Mesenchymal stem cell (in vitro differentiated cells and primary cell): ENCODE measurements around the gene COX19.

Experiments used
- DNase-seq: peaks from one replicate; pipeline ENCODE4 v3.0.0-alpha.2; 2013
- H2AFZ ChIP-seq: one replicate; pipeline ENCODE4 v1.6.1; 2013; ENCODE audit warnings: low read depth, mild to moderate bottlenecking, control low read depth, inconsistent platforms, low read length, moderate library complexity
- H2AK5ac ChIP-seq: 2 replicates; pipeline ENCODE4 v1.6.1; 2013; ENCODE audit warnings: low read length, moderate library complexity, mild to moderate bottlenecking, inconsistent platforms; ENCODE audit not compliant: severe bottlenecking
- H2BK120ac ChIP-seq: one replicate; pipeline ENCODE4 v1.6.1; 2013; ENCODE audit warnings: low read depth, mild to moderate bottlenecking, inconsistent platforms, low read length, moderate library complexity
- H2BK12ac ChIP-seq, 2 experiments: one replicate each; pipeline ENCODE4 v1.6.1; 2013; ENCODE audit warnings: inconsistent platforms in 2 of 2, low read length in 2 of 2, mild to moderate bottlenecking in 2 of 2, moderate library complexity in 2 of 2, control low read depth in 1 of 2
- H2BK15ac ChIP-seq: one replicate; pipeline ENCODE4 v1.6.1; 2013; ENCODE audit warnings: mild to moderate bottlenecking, low read depth, inconsistent platforms; ENCODE audit not compliant: poor library complexity, severe bottlenecking
- H2BK5ac ChIP-seq: 2 replicates; pipeline ENCODE4 v1.6.1; 2013; ENCODE audit warnings: low read depth, mild to moderate bottlenecking, low read length, control low read depth, inconsistent platforms; ENCODE audit not compliant: poor library complexity, severe bottlenecking
- H3K14ac ChIP-seq, 2 experiments: one replicate each; pipeline ENCODE4 v1.6.1; 2013; ENCODE audit warnings: inconsistent platforms in 2 of 2, low read length in 2 of 2, control low read depth in 1 of 2, mild to moderate bottlenecking in 1 of 2, moderate library complexity in 1 of 2
- H3K18ac ChIP-seq, 2 experiments: one replicate each; pipeline ENCODE4 v1.6.1; 2013; ENCODE audit warnings: inconsistent platforms in 2 of 2, low read length in 2 of 2, control low read depth in 1 of 2, low read depth in 1 of 2, mild to moderate bottlenecking in 1 of 2
- H3K23ac ChIP-seq, 2 experiments: one replicate each; pipeline ENCODE4 v1.6.1; 2013; ENCODE audit warnings: inconsistent platforms in 2 of 2, low read length in 2 of 2, mild to moderate bottlenecking in 2 of 2, moderate library complexity in 2 of 2, control low read depth in 1 of 2
- H3K27ac ChIP-seq: 2 replicates; pipeline ENCODE4 v1.5.1; 2013; ENCODE audit warnings: mild to moderate bottlenecking, moderate library complexity, low read length, control low read depth, inconsistent platforms; ENCODE audit not compliant: poor library complexity, severe bottlenecking
- H3K27me3 ChIP-seq, 2 experiments: 2 replicates each; pipeline versions ENCODE4 v1.6.1 to v1.7.0; 2013; ENCODE audit warnings: low read length in 2 of 2, mild to moderate bottlenecking in 2 of 2, moderate library complexity in 2 of 2, control low read depth in 1 of 2, inconsistent platforms in 1 of 2; ENCODE audit not compliant: control insufficient read depth in 1 of 2, insufficient read depth in 1 of 2
- H3K36me3 ChIP-seq, 2 experiments: 2 replicates each; pipeline versions ENCODE4 v1.6.1 to v1.7.0; 2013; ENCODE audit warnings: low read length in 2 of 2, control low read depth in 1 of 2, inconsistent platforms in 1 of 2, low read depth in 1 of 2, mild to moderate bottlenecking in 1 of 2; ENCODE audit not compliant: insufficient read depth in 2 of 2, control insufficient read depth in 1 of 2
- H3K4ac ChIP-seq, 2 experiments: one replicate each; pipeline ENCODE4 v1.6.1; 2013; ENCODE audit warnings: inconsistent platforms in 2 of 2, low read length in 2 of 2, mild to moderate bottlenecking in 2 of 2, moderate library complexity in 2 of 2, control low read depth in 1 of 2, low read depth in 1 of 2
- H3K4me1 ChIP-seq: 2 replicates; pipeline ENCODE4 v1.6.1; 2013; ENCODE audit warnings: low read depth, low read length, control low read depth; ENCODE audit not compliant: control insufficient read depth, insufficient read depth
- H3K4me2 ChIP-seq: 2 replicates; pipeline ENCODE4 v1.6.1; 2013; ENCODE audit warnings: low read length, mild to moderate bottlenecking, inconsistent platforms; ENCODE audit not compliant: poor library complexity, severe bottlenecking
- H3K4me3 ChIP-seq, 2 experiments: 2 replicates each; pipeline versions ENCODE4 v1.5.1 to v1.7.0; 2013; ENCODE audit warnings: low read length in 2 of 2, mild to moderate bottlenecking in 2 of 2, control low read depth in 1 of 2, low read depth in 1 of 2; ENCODE audit not compliant: insufficient read depth in 1 of 2
- H3K79me1 ChIP-seq: replicated peaks from 2 replicates; pipeline ENCODE4 v1.6.1; 2013; ENCODE audit warnings: mild to moderate bottlenecking, control low read depth, low read length, inconsistent platforms; ENCODE audit not compliant: poor library complexity, severe bottlenecking
- H3K9ac ChIP-seq: 2 replicates; pipeline ENCODE4 v1.7.0; 2013; ENCODE audit warnings: mild to moderate bottlenecking, low read length, moderate library complexity
- H3K9me3 ChIP-seq: 2 replicates; pipeline ENCODE4 v1.7.0; 2013; ENCODE audit warnings: mild to moderate bottlenecking, low read length; ENCODE audit not compliant: control insufficient read depth
- H4K8ac ChIP-seq: one replicate; pipeline ENCODE4 v1.6.1; 2013; ENCODE audit warnings: inconsistent platforms, mild to moderate bottlenecking, low read length, moderate library complexity
- H4K91ac ChIP-seq: one replicate; pipeline ENCODE4 v1.6.1; 2013; ENCODE audit warnings: mild to moderate bottlenecking, low read length, inconsistent platforms
- WGBS: methylation state at CpG from one replicate; pipeline ENCODE4 v1.1.7; 2013; ENCODE audit warnings: mixed read lengths; 5-methylcytosine and 5-hydroxymethylcytosine counted together

COX19 gene

DNA sequence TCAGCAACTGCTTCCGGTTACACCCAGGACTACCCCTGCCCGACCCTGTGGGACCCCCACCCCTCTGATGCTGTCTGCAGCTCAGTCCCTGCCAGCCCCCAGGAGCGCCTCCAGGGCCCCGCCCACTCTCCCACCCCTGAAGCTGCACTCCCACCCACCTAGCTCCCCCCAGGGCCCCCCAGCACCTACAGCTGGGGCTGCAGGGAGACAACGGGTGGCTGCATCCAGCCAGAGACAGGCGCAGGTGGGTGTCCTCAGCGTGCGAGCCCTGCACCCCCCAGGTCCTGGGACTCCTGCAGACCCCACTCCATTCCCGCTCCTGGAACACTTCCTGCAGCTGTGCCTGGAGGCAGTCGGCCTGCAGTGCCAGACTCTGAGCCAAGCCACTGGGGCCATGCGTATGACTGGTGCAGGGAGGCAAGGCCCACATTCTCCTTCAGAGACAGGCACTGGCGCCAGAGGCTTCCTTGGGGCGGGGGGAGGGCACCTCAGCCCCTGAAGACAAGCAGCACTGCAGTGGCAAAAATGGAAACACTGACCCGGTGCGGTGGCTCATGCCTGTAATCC, 13.7 kb upstream of the COX19 start:
- H3K27ac ChIP-seq = no peak overlapping the region
- H3K4me3 ChIP-seq = peak overlapping the region in 1 of 2 experiments; percentile 20
- H3K36me3 ChIP-seq = no peaks in the 10 kb centered on the region
- no peaks in the 10 kb centered on the region for H3K79me1 ChIP-seq
- peak overlapping the region; percentile 52 for H4K91ac ChIP-seq
- no peak overlapping the region for H2BK5ac ChIP-seq
- peak overlapping the region; percentile 56 for H3K4me2 ChIP-seq
- no peak overlapping the region for H2AK5ac ChIP-seq
- no peak overlapping the region for H3K23ac ChIP-seq
- H4K8ac ChIP-seq = no peak overlapping the region
- H3K4me1 ChIP-seq = peaks cover 50% of the 10 kb centered on the region
- no peak for DNase-seq
- peak overlapping the region; percentile 54 for H2BK120ac ChIP-seq
- no peak overlapping the region for H2BK15ac ChIP-seq
- no peak overlapping the region for H3K4ac ChIP-seq
- H2BK12ac ChIP-seq = no peak overlapping the region
- no peaks in the 10 kb centered on the region for H3K9me3 ChIP-seq
- peaks cover 0 to 55% of the 10 kb centered on the region in 2 experiments for H3K27me3 ChIP-seq
- 78% methylated on average over 15 of the region's 15 CpGs for WGBS
- H3K9ac ChIP-seq = no peak overlapping the region
- no peak overlapping the region for H3K14ac ChIP-seq
- H2AFZ ChIP-seq = no peak overlapping the region
- H3K18ac ChIP-seq = no peak overlapping the region

DNA sequence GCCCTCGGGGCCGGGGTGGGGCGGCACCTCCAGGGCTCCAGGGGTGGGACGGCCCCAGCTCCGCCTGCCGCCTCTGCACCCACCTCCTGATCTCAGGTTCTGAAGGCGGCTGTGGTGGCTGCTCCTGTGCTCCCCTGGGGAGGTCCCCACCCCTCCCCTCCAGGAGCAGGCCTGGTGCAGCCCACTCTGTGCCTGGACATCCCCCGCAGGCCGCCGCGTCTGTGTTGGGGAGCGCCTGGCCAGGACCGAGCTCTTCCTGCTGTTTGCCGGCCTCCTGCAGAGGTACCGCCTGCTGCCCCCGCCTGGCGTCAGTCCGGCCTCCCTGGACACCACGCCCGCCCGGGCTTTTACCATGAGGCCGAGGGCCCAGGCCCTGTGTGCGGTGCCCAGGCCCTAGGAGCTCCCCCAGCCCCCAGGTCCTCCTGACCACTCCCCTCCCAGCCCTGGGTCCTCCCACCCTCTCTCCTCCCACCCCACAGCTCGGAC, 13.1 kb upstream of the COX19 start:
- H3K4me2 ChIP-seq = peak overlapping the region; percentile 56
- peak overlapping the region in 1 of 2 experiments; percentile 23 for H3K18ac ChIP-seq
- H2AK5ac ChIP-seq = no peak overlapping the region
- H2AFZ ChIP-seq = peak overlapping the region; percentile 5
- no peaks in the 10 kb centered on the region for H3K9me3 ChIP-seq
- DNase-seq = no peak
- H3K9ac ChIP-seq = no peak overlapping the region
- H3K36me3 ChIP-seq = no peaks in the 10 kb centered on the region
- H2BK5ac ChIP-seq = no peak overlapping the region
- H2BK15ac ChIP-seq = peak overlapping the region; percentile 33
- WGBS = 32% methylated on average over 22 of the region's 24 CpGs
- H3K4ac ChIP-seq = peak overlapping the region in 1 of 2 experiments; percentile 16
- H3K23ac ChIP-seq = no peak overlapping the region
- no peak overlapping the region for H3K27ac ChIP-seq
- H2BK120ac ChIP-seq = peak overlapping the region; percentile 54
- peaks cover 46% of the 10 kb centered on the region for H3K4me1 ChIP-seq
- H4K91ac ChIP-seq = peak overlapping the region; percentile 28
- H4K8ac ChIP-seq = peak overlapping the region; percentile 79
- H2BK12ac ChIP-seq = no peak overlapping the region
- peak overlapping the region in 1 of 2 experiments; percentile 26 for H3K14ac ChIP-seq
- peak overlapping the region in 1 of 2 experiments; percentile 23 for H3K4me3 ChIP-seq
- H3K27me3 ChIP-seq = peaks cover 0 to 61% of the 10 kb centered on the region in 2 experiments
- no peaks in the 10 kb centered on the region for H3K79me1 ChIP-seq

- Histone ChIP-seq H4K91ac (peak overlapping the region; percentile 28), H3K14ac (no peak overlapping the region), H3K27ac (no peak overlapping the region), H4K8ac (peak overlapping the region; percentile 79), H2BK15ac (no peak overlapping the region), H3K4me2 (peak overlapping the region; percentile 56), H3K4me3 (no peak overlapping the region), H3K4me1 (peaks cover 48% of the 10 kb centered on the region), H2BK12ac (no peak overlapping the region), H3K4ac (no peak overlapping the region), H3K9ac (no peak overlapping the region), H3K18ac (no peak overlapping the region), H3K79me1 (no peaks in the 10 kb centered on the region), H2BK5ac (no peak overlapping the region), H3K9me3 (no peaks in the 10 kb centered on the region), H3K27me3 (peaks cover 0 to 66% of the 10 kb centered on the region in 2 experiments), H3K23ac (no peak overlapping the region), H3K36me3 (no peaks in the 10 kb centered on the region), H2AFZ (no peak overlapping the region), H2AK5ac (peak overlapping the region; percentile 86), H2BK120ac (no peak overlapping the region)
- 76% methylated on average over 6 of the region's 6 CpGs for WGBS
- no peak for DNase-seq
These were observed 12.6 kb upstream of the COX19 start for GRCh38 chr7:987909-988308.

DNA sequence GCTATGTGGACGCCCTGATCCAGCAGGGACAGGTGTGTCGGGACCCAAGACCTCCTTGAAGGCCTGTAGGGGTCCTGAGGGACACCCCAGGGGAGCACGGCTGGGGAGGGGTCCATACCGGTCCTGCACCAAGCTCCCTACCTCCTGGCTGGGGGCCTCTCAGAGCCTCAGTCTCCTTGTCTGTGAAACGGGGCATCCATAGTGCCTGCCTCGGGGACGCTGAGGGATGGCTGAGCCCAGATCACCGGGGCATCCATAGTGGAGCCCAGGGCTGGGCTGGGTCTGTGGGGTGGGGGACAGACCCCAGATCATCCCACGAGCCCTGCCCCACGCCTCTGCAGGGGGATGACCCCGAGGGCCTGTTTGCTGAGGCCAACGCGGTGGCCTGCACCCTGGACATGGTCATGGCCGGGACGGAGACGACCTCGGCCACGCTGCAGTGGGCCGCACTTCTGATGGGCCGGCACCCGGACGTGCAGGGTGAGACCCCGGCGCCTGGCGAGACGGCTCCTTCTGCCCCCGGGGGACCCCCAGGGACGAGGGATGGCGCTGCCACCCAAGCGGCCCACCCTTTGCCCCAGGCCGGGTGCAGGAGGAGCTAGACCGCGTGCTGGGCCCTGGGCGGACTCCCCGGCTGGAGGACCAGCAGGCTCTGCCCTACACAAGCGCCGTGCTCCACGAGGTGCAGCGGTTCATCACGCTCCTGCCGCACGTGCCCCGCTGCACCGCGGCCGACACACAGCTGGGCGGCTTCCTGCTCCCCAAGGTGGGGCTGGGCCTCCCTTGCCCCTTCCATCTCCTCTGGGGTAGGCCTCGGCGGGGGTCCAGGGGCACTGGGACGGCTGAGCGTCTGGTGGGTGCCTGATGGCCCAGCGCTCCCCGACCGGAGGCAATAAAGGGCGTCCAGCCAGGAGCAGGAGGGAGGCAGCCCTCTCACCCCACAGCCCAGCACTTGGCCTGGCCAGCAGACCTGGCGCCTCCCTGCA, 11.7 kb upstream of the COX19 start:
- WGBS = 92% methylated on average over 56 of the region's 56 CpGs
- Histone ChIP-seq H3K4ac (no peak overlapping the region), H3K14ac (no peak overlapping the region), H3K79me1 (no peaks in the 10 kb centered on the region), H2AFZ (no peak overlapping the region), H3K9ac (no peak overlapping the region), H2BK12ac (no peak overlapping the region), H3K9me3 (no peaks in the 10 kb centered on the region), H4K91ac (no peak overlapping the region), H2AK5ac (peak overlapping the region; percentile 47), H2BK120ac (no peak overlapping the region), H3K36me3 (no peaks in the 10 kb centered on the region), H3K27me3 (peaks cover 0 to 68% of the 10 kb centered on the region in 2 experiments), H3K4me3 (no peak overlapping the region), H4K8ac (no peak overlapping the region), H3K18ac (no peak overlapping the region), H3K23ac (no peak overlapping the region), H2BK15ac (no peak overlapping the region), H3K4me1 (peaks cover 53% of the 10 kb centered on the region), H3K4me2 (no peak overlapping the region), H2BK5ac (no peak overlapping the region), H3K27ac (no peak overlapping the region)
- DNase-seq = no peak
